Thyroid gland (tissue), 4 donors: ENCODE results near the gene WDFY2. TPM values are rescaled to one million over a fixed set of nuclear protein-coding genes. Genes with fewer than 3 reads are reported as not detected.

ENCODE experiments used
- DNase-seq, 2 donors: peaks; one replicate each; pipeline ENCODE4 v3.0.0-alpha.2; 2019
- H3K27ac ChIP-seq, 3 donors: fragments of 200-600 bp; sonication (generic); 1 replicate in 2 of 3; 2 replicates in 1 of 3; pipeline ENCODE4 v1.5.1; 2016 to 2019; ENCODE audit warnings: mild to moderate bottlenecking in 1 of 3, moderate library complexity in 1 of 3
- H3K27me3 ChIP-seq: fragments of 200-600 bp; sonication (generic); one replicate; pipeline ENCODE4 v1.5.1; 2019
- H3K36me3 ChIP-seq, 2 donors: fragments of 200-600 bp; sonication (generic); one replicate each; pipeline ENCODE4 v1.5.1; 2016 to 2019
- H3K4me1 ChIP-seq, 2 donors: fragments of 200-600 bp; sonication (generic); one replicate each; pipeline ENCODE4 v1.5.1; 2017 to 2019
- H3K4me3 ChIP-seq, 3 donors: fragments of 200-600 bp; sonication (generic); replicated peaks in 1 of 3; 1 replicate in 2 of 3; 2 replicates in 1 of 3; pipeline ENCODE4 v1.5.1; 2016; ENCODE audit warnings: mild to moderate bottlenecking in 1 of 3
- H3K9me3 ChIP-seq: fragments of 200-600 bp; sonication (generic); one replicate; pipeline ENCODE4 v1.5.1; 2017
- CTCF ChIP-seq, 6 experiments: fragments of 200-600 bp in 3 of 6; fragments of 450-650 bp in 3 of 6; sonication (generic) in 3 of 6; IDR thresholded peaks; one replicate each; pipeline ENCODE4 v1.5.1; 2016 to 2019; ENCODE audit warnings: antibody characterized with exemption in 6 of 6, mild to moderate bottlenecking in 2 of 6, inconsistent platforms in 1 of 6, moderate library complexity in 1 of 6
- POLR2A ChIP-seq, 2 donors: fragments of 450-650 bp; IDR thresholded peaks; one replicate each; pipeline ENCODE4 v1.6.1; 2017; ENCODE audit warnings: antibody characterized with exemption in 2 of 2, mild to moderate bottlenecking in 2 of 2, moderate library complexity in 1 of 2
- WGBS, 2 donors: methylation state at CpG; one replicate each; pipeline ENCODE4 v1.1.5; 2017; 5-methylcytosine and 5-hydroxymethylcytosine counted together
- intact Hi-C: fragments of 100-400 bp; cut with DNase I; formaldehyde crosslinking; loops from one replicate; pipeline ENCODE4 v1.15.1; 2023
- total RNA-seq, 4 donors: library from RNA; depleted of rRNA; stranded (reverse); fragments of >200 nt; gene quantifications; one replicate each; pipeline ENCODE4 v1.2.3, GENCODE V29; 2016

The WDFY2 gene
- total RNA-seq, 4 donors from 2014 or later = 15.8 to 23.9 (median 20.9) TPM

GRCh38 chr13:51783428-51784094, 199.3 kb downstream of the WDFY2 start:
- H3K4me3 ChIP-seq = no peak overlapping the region
- H3K27ac ChIP-seq = no peak overlapping the region
- intact Hi-C loops = no loop called here
- peaks cover 10 to 15% of the 10 kb centered on the region in 2 donors for H3K4me1 ChIP-seq
- TF ChIP-seq CTCF (IDR thresholded peaks at IDR 0.05) (no peak), POLR2A (IDR thresholded peaks at IDR 0.05) (no peak)
- no peaks in the 10 kb centered on the region for H3K27me3 ChIP-seq
- 94 to 95% methylated on average over 9 of the region's 9 CpGs for WGBS, 2 donors
- no peaks in the 10 kb centered on the region for H3K9me3 ChIP-seq
- DNase-seq = no peak
- no peaks in the 10 kb centered on the region for H3K36me3 ChIP-seq

- TF ChIP-seq CTCF (IDR thresholded peaks at IDR 0.05) = no peak
- no peak overlapping the region for H3K4me3 ChIP-seq
- WGBS, 2 donors = 100% methylated on average over 1 of the region's 1 CpG
- peaks cover 10 to 19% of the 10 kb centered on the region in 2 donors for H3K4me1 ChIP-seq
- H3K27ac ChIP-seq = no peak overlapping the region
- H3K36me3 ChIP-seq = no peaks in the 10 kb centered on the region
- intact Hi-C loops = no loop called here
- H3K9me3 ChIP-seq = no peaks in the 10 kb centered on the region
- DNase-seq = no peak
- no peaks in the 10 kb centered on the region for H3K27me3 ChIP-seq
Measured at GRCh38 chr13:51784097-51784496, 199.8 kb downstream of the WDFY2 start.

- TF ChIP-seq POLR2A (IDR thresholded peaks at IDR 0.05) (no peak), CTCF (IDR thresholded peaks at IDR 0.05) (no peak)
- H3K4me1 ChIP-seq = peaks cover 24 to 35% of the 10 kb centered on the region in 2 donors
- H3K9me3 ChIP-seq = no peaks in the 10 kb centered on the region
- intact Hi-C loops = no loop called here
- H3K4me3 ChIP-seq = no peak overlapping the region
- WGBS, 2 donors = 40 to 42% methylated on average over 12 of the region's 12 CpGs
- H3K27ac ChIP-seq = peak overlapping the region in 2 of 3 donors; percentile 27 to 63
- no peaks in the 10 kb centered on the region for H3K27me3 ChIP-seq
- DNase-seq = peak; percentile 42 to 53
- H3K36me3 ChIP-seq = no peaks in the 10 kb centered on the region
Measured at GRCh38 chr13:51785712-51786424, 201.6 kb downstream of the WDFY2 start.

GRCh38 chr13:51786425-51787265, 202.4 kb downstream of the WDFY2 start:
- Histone ChIP-seq H3K9me3 (no peaks in the 10 kb centered on the region), H3K4me1 (peaks cover 24 to 35% of the 10 kb centered on the region in 2 donors), H3K27ac (peak overlapping the region in 2 of 3 donors; percentile 27 to 63), H3K27me3 (no peaks in the 10 kb centered on the region), H3K4me3 (no peak overlapping the region), H3K36me3 (no peaks in the 10 kb centered on the region)
- DNase-seq = no peak
- TF ChIP-seq CTCF (IDR thresholded peaks at IDR 0.05) (no peak), POLR2A (IDR thresholded peaks at IDR 0.05) (no peak)
- intact Hi-C loops = no loop called here
- 70 to 72% methylated on average over 10 of the region's 10 CpGs for WGBS, 2 donors
